GM23338 (cell line): ENCODE measurements around the gene C13orf46.

ENCODE experiments used
- EZH2 ChIP-seq: fragments of 200-600 bp; sonication (generic); IDR thresholded peaks from one replicate; pipeline ENCODE4 v1.8.0; 2017; ENCODE audit warnings: antibody characterized with exemption, mild to moderate bottlenecking, low read depth; ENCODE audit not compliant: unreplicated experiment
- JUNB ChIP-seq: IDR thresholded peaks from one replicate; pipeline ENCODE4 v1.6.1; 2016; ENCODE audit warnings: antibody characterized with exemption; ENCODE audit not compliant: unreplicated experiment
- ZNF114 ChIP-seq: fragments of 250-450 bp; sonication (Bioruptor Pico); IDR thresholded peaks from 2 replicates; pipeline ENCODE4 v1.5.0; 2020; ENCODE audit warnings: mild to moderate bottlenecking, moderate library complexity
- TF ChIP-seq, protein P1 (sequence below): IDR thresholded peaks from one replicate; pipeline ENCODE4 v1.6.1; 2018; ENCODE audit warnings: antibody characterized with exemption; ENCODE audit not compliant: unreplicated experiment
- TF ChIP-seq, protein P2 (sequence below), 2 experiments: fragments of 200-600 bp in 1 of 2; sonication (generic) in 1 of 2; conservative IDR thresholded peaks; 2 replicates each; pipeline versions ENCODE4 v1.5.1 to v1.6.1; 2016 to 2017; ENCODE audit warnings: antibody characterized with exemption in 2 of 2, low read depth in 2 of 2, mild to moderate bottlenecking in 2 of 2, moderate library complexity in 1 of 2

DNA sequence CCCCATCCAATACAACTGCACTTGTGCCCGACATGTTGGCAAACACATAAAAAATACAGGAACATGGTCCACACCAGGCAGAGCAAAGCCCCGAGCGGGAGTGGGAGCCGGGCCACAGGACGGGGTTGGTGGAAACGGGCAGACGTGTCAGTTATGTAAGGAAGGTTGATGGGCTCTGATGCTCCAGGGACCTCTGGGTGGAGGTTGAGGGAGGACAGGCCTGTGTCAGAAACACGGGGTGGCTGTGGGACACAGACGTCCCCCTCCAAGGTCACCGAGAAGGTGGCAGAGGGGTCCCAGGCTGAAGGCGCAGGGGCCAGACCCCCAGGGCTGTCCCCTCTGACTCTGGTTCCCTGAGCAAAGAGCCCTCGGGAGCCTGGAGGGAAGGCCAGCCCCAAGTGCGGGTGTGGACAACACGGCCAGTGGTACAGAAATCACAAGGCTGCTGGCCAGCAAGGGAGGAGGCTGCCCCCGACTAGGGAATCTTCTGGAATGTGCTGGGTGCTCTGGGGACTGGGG lies 31.4 kb upstream of the C13orf46 start:
- TF ChIP-seq, protein P1, sequence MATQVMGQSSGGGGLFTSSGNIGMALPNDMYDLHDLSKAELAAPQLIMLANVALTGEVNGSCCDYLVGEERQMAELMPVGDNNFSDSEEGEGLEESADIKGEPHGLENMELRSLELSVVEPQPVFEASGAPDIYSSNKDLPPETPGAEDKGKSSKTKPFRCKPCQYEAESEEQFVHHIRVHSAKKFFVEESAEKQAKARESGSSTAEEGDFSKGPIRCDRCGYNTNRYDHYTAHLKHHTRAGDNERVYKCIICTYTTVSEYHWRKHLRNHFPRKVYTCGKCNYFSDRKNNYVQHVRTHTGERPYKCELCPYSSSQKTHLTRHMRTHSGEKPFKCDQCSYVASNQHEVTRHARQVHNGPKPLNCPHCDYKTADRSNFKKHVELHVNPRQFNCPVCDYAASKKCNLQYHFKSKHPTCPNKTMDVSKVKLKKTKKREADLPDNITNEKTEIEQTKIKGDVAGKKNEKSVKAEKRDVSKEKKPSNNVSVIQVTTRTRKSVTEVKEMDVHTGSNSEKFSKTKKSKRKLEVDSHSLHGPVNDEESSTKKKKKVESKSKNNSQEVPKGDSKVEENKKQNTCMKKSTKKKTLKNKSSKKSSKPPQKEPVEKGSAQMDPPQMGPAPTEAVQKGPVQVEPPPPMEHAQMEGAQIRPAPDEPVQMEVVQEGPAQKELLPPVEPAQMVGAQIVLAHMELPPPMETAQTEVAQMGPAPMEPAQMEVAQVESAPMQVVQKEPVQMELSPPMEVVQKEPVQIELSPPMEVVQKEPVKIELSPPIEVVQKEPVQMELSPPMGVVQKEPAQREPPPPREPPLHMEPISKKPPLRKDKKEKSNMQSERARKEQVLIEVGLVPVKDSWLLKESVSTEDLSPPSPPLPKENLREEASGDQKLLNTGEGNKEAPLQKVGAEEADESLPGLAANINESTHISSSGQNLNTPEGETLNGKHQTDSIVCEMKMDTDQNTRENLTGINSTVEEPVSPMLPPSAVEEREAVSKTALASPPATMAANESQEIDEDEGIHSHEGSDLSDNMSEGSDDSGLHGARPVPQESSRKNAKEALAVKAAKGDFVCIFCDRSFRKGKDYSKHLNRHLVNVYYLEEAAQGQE: no peak
- TF ChIP-seq, protein P2, sequence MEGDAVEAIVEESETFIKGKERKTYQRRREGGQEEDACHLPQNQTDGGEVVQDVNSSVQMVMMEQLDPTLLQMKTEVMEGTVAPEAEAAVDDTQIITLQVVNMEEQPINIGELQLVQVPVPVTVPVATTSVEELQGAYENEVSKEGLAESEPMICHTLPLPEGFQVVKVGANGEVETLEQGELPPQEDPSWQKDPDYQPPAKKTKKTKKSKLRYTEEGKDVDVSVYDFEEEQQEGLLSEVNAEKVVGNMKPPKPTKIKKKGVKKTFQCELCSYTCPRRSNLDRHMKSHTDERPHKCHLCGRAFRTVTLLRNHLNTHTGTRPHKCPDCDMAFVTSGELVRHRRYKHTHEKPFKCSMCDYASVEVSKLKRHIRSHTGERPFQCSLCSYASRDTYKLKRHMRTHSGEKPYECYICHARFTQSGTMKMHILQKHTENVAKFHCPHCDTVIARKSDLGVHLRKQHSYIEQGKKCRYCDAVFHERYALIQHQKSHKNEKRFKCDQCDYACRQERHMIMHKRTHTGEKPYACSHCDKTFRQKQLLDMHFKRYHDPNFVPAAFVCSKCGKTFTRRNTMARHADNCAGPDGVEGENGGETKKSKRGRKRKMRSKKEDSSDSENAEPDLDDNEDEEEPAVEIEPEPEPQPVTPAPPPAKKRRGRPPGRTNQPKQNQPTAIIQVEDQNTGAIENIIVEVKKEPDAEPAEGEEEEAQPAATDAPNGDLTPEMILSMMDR (conservative IDR thresholded peaks at IDR 0.05; ENCODE audit: low read depth in 2 of 2): no peak
- TF ChIP-seq EZH2: no peak
- TF ChIP-seq ZNF114: no peak
- no peak for TF ChIP-seq JUNB
